PC-9 (cell line): ENCODE data around the gene IPO4.

Source experiments
- CTCF ChIP-seq: fragments of 200-600 bp; sonication (generic); conservative IDR thresholded peaks from 2 replicates; pipeline ENCODE4 v1.6.1; 2017; ENCODE audit warnings: mixed run types, antibody characterized with exemption, mild to moderate bottlenecking, moderate library complexity
- EZH2 ChIP-seq: fragments of 200-600 bp; sonication (generic); IDR thresholded peaks from 2 replicates; pipeline ENCODE4 v1.8.0; 2017; ENCODE audit warnings: antibody characterized with exemption, low read depth

DNA sequence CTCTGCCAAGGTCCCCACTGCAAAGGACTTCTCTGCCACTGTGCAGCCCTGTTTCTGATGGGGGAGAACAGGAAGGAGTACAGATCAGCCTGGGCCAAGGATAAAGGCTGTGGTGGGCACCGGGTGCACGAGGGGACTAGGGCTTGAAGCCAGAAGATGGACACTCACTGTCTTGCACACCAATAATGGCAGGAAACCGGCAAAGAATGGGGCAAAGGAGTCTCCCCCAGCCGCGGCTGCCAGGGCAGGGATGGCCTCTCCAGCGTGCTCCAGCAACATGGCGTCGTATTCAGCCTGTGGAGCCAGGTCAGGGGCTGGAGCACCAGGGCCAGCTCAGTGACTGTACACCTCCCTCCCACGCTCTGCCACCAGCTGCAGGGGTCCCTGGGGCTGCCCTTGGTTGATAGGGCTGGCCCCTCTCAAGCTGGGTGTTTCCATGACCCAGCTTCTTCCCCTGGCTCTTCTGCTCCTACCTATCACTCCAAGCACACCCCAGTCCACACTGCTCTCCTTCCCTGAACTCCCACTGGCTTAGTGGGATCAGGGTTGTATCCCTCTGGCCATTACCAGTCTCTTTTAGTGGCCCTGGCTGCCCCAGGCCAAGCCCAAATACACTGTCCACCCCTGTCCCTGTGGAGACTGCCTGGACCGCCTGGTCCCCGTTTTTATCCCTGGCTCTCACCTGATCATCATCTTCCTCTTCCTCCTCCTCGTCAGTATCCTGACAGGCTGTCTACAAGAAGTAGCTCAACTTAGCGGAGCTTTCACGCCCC is 6.3 kb downstream of the IPO4 start:
- TF ChIP-seq EZH2 (no peak), CTCF (no peak)
